CD4-positive, alpha-beta T cell treated with Interleukin-2 at 100 ng/mL for 4 hours (primary cell): ENCODE data around the gene MESP2.

Experiments
- DNase-seq: peaks from one replicate; pipeline ENCODE4 v3.0.0-alpha.2; 2020; ENCODE audit warnings: low spot score

MESP2 gene

GRCh38 chr15:89802986-89803824 lies 27.1 kb downstream of the MESP2 start:
- no peak for DNase-seq

DNA sequence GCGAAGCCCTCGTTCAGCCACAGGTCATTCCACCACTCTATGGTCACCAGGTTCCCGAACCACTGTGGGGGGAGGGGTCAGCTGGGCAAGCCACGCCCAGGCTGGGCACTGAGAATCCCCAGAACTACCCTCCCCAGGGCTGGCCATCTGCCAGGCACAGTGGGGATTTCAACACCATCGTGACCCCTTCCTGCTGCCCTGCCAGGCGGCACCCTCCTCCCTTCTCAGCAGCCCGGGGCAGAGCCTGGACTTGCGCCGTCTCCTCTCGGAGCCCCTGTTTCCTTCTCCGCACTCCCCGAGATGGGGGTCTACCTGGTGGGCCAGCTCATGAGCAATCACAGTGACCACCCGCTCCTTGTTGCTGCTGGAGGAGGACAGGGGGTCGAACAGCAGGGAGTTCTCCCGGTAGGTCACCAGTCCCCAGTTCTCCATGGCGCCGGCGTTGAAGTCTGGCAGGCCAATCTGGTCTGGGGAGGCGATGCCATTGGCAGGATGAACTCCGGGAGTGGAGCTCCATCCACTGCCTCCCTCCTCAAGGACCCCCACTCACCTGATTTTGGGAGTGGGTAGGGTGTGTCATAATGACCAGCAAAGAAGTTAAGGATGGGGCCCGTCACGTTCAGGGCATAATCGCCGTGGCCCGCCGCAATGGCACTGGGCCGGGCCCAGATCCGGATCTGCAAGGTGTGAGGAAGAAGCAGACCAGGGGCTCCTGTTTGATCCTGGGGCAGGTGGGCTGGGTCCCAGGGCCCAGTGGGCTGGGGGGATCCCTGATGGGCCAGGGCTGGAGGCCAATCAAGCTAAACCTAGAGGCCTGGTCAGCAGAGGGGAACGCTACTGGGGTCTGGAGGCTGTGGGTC lies 28.0 kb downstream of the MESP2 start:
- no peak for DNase-seq

- no peak for DNase-seq
Observed at GRCh38 chr15:89805241-89806209, 29.4 kb downstream of the MESP2 start.

GRCh38 chr15:89806210-89806558 lies 30.1 kb downstream of the MESP2 start:
- no peak for DNase-seq

GRCh38 chr15:89806559-89807550 lies 30.7 kb downstream of the MESP2 start:
- no peak for DNase-seq

GRCh38 chr15:89807689-89808088 lies 31.6 kb downstream of the MESP2 start:
- no peak for DNase-seq

DNA sequence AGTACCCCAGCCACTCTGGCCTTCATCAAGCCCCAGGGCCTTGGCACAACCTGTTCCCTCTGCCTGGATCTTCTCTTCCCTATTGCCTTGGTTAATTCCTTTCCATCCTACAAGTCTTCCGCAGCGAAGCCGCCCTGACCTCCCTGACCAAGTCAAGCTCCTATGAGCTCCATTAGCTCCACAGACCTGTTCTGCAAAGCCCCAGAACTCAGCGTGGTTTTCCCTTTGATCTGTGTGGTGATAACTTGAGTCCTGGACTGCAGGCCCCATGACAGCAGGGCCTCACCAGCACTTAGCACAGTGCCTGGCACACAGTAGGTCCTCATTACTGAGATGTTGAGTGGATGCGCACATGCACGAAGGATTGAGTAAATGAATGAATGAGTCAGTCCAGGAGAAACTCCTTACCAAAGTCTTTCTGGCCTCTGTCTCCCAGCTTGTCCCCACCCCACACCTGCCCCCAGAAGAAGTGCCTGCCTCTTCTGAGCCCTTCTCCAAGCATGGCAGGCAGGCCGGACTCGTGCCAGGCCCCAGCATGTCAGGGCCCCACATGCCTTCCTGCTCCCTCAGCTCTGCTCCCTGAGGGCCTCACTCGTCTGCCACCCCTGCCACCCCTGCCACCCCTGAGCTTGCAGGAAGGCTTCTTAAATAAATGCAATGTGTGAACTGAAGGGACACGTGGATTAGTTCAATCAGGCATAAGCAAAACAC lies 32.2 kb downstream of the MESP2 start:
- no peak for DNase-seq

GRCh38 chr15:89809093-89809786 lies 33.1 kb downstream of the MESP2 start:
- no peak for DNase-seq

GRCh38 chr15:89809787-89810148 lies 33.6 kb downstream of the MESP2 start:
- no peak for DNase-seq

GRCh38 chr15:89810837-89811236 lies 34.7 kb downstream of the MESP2 start:
- DNase-seq: no peak

- no peak for DNase-seq
Observed at GRCh38 chr15:89812011-89812846, 36.1 kb downstream of the MESP2 start.

GRCh38 chr15:89812847-89813320 lies 36.8 kb downstream of the MESP2 start:
- DNase-seq: no peak

DNA sequence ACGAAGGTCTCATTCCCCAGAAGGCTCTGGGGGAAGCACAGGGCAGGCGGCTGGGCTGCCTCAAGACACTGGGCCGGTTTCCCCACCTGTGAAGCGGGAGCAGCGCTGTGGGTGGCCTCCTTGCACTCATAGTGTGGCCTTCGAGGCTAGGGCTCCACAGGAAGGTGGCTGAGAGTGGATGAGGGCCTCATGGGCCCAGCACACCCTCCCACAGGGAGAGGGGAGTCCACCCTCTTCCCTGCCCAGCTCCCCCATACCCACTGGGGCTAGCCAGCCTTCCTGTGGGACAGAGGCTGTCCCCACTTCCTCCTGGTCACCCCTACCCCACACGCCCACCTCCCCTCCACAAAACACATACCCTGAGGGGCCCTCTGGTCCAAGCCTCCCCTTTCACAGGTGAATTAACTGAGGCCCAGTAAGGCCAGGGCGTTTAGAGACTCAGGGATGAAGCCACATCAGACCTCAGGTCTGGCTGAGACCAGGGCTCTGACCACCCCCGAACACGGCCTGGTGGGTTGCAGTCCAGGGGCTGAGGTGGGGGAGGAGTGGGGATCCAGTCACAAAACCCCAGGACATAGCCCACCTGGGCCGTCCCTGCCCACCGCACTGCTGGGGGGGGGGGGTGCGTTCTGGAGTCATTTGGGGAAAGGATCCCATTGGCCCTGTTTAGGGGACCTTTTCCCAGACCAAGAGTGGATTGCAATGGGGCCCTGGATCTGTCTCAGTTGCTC lies 37.4 kb downstream of the MESP2 start:
- no peak for DNase-seq

- DNase-seq: no peak
Observed at GRCh38 chr15:89814112-89814742, 38.1 kb downstream of the MESP2 start.

DNA sequence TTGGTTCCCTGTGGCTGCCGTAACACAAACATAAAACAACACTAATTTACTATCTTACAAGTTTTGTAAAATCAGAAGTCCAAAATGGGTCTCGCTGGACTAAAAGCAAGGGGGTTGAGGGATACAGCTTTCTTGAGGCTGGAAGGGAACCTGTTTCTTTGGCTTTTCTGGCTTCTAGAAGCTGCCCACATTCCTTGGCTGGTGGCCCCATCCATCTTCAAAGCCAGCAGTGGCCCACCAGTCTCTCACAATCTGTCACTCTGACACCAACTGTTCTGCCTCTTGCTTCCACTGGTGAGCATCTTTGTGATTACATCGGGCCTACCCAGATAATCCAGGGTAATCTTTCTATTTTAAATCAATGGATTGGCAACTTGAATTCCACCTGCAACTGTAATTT lies 39.6 kb downstream of the MESP2 start:
- no peak for DNase-seq

GRCh38 chr15:89817701-89818280 lies 41.7 kb downstream of the MESP2 start:
- DNase-seq: no peak

GRCh38 chr15:89818287-89818686 lies 42.2 kb downstream of the MESP2 start:
- DNase-seq: no peak
